Ectodermal cell (in vitro differentiated cells): Measurements from ENCODE around the gene PTPRR.

ENCODE experiments used
- H3K27ac ChIP-seq: 2 replicates; pipeline ENCODE4 v1.7.0; 2013; ENCODE audit warnings: mild to moderate bottlenecking, low read depth, low read length; ENCODE audit not compliant: insufficient read depth, poor library complexity, severe bottlenecking
- H3K27me3 ChIP-seq: 2 replicates; pipeline ENCODE4 v1.7.0; 2013; ENCODE audit warnings: mild to moderate bottlenecking, low read length; ENCODE audit not compliant: insufficient read depth, control insufficient read depth, poor library complexity, severe bottlenecking
- H3K36me3 ChIP-seq: one replicate; pipeline ENCODE4 v1.7.0; 2013; ENCODE audit warnings: low read length; ENCODE audit not compliant: control insufficient read depth, insufficient read depth
- H3K4me1 ChIP-seq: one replicate; pipeline ENCODE4 v1.7.0; 2013; ENCODE audit warnings: low read length; ENCODE audit not compliant: control insufficient read depth, insufficient read depth
- H3K4me3 ChIP-seq: 2 replicates; pipeline ENCODE4 v1.7.0; 2013; ENCODE audit warnings: low read depth, low read length, control low read depth; ENCODE audit not compliant: insufficient read depth
- H3K9me3 ChIP-seq: 2 replicates; pipeline ENCODE4 v1.7.0; 2013; ENCODE audit warnings: mild to moderate bottlenecking, low read length, moderate library complexity; ENCODE audit not compliant: control insufficient read depth
- WGBS, 2 experiments: methylation state at CpG; one replicate each; pipeline ENCODE4 v1.1.7; 2013; ENCODE audit warnings: missing lambda C conversion rate in 2 of 2; 5-methylcytosine and 5-hydroxymethylcytosine counted together

The PTPRR gene

DNA sequence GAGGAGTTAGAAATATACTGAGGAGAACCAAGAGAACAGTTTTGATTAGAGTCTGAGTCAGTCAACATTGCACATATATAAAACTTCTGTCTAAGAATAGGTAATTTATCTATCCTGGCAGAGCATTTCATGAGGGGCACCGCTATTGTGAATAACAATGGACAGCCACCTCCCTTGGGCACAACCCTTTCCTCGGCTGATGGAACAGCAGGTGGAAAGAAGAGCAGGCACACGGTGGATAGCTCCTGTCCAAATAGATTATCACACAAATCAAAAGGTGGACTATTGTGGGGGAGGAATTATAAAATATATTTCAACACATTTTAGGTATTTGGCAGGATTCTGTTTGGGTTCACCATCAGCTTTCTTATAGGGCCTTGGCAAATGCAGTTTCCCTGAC, 199.3 kb downstream of the PTPRR start:
- no peaks in the 10 kb centered on the region for H3K36me3 ChIP-seq
- no peaks in the 10 kb centered on the region for H3K27me3 ChIP-seq
- WGBS, 2 experiments = 68 to 75% methylated on average over 2 to 3 of the region's 3 CpGs
- no peak overlapping the region for H3K27ac ChIP-seq
- no peaks in the 10 kb centered on the region for H3K9me3 ChIP-seq
- no peak overlapping the region for H3K4me3 ChIP-seq
- H3K4me1 ChIP-seq = no peaks in the 10 kb centered on the region

DNA sequence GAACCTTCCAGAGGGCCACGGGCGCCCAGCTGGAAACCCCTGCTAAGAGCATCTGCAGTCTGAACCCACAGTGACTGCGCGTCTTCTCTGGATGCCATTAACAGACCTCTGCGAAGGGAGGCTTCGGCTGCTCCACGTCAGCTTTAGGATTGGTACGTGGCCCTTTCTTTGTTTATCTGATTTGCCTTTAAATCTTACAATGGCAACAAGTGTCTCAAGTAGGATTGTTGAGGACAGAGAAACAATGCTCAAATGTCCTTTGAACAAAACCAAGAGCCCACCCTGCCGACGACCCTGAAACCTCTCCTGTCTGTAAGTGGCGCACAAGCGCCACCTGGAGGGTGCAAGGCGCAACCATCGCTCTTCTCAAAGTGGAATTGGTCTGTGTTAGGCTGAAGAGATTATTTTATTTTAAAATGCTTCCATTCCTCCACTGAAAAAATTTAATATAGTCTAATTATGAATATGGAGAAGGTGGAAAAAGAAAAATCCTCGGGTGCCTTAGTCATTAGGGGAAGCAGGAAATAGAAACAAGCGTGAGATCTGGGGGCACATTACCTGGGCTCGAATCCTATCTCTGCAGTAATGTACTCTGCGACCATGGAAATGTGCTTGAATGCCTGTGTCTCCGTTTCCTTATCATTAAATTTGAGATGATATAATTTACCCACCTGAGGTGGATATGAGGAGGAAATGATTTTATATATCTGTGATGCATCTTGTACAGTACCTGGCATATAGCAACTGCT, 200.7 kb downstream of the PTPRR start:
- H3K27ac ChIP-seq = no peak overlapping the region
- H3K4me3 ChIP-seq = no peak overlapping the region
- 47 to 48% methylated on average over 19 of the region's 19 CpGs for WGBS, 2 experiments

DNA sequence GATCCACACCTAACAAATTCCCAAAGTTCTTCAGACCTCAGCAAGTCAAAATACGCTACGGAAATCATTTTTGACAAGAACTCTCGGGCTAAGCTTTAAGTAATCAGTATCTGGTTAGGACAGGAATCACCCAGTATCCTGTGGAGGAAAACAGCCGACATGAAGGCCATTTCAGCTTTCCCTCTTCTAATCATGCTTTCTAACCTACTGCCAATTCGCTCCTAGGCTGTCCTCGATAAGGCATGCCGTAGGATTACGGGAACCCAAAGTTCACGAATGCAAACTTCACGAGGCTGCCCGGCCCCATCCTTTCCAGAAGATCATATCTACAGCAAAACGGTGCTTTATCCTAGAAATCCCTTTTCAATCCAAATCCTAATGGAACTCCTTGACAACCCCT, 201.5 kb downstream of the PTPRR start:
- H3K4me1 ChIP-seq = no peaks in the 10 kb centered on the region
- no peaks in the 10 kb centered on the region for H3K9me3 ChIP-seq
- H3K4me3 ChIP-seq = no peak overlapping the region
- WGBS, 2 experiments = 93 to 94% methylated on average over 12 of the region's 12 CpGs
- H3K27me3 ChIP-seq = no peaks in the 10 kb centered on the region
- no peaks in the 10 kb centered on the region for H3K36me3 ChIP-seq
- H3K27ac ChIP-seq = no peak overlapping the region

More for the DNA sequence above, 200.7 kb downstream of the PTPRR start:
- no peaks in the 10 kb centered on the region for H3K27me3 ChIP-seq
- no peaks in the 10 kb centered on the region for H3K36me3 ChIP-seq
- no peaks in the 10 kb centered on the region for H3K4me1 ChIP-seq
- no peaks in the 10 kb centered on the region for H3K9me3 ChIP-seq

DNA sequence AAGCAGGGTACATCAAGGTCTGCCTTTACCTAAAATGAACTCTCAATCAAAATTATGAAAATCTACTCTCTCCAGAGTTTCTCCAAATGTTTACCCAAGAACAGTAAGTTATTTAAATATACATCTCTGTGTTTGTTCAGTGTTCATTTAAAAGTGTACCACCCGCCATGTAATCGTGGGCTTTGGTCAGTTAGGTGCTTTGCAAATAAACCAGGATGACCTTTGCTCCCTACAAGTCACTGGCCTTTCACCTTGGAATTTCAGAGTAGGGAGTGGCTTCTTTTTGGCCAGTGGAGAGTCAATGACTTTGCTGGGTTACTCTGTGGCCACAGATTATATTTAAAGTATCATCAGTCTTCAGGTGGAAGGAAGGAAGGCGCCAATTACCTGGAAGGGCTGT, 208.7 kb downstream of the PTPRR start:
- no peak overlapping the region for H3K27ac ChIP-seq
- H3K4me3 ChIP-seq = no peak overlapping the region
- 71 to 80% methylated on average over 3 of the region's 3 CpGs for WGBS, 2 experiments
- H3K9me3 ChIP-seq = no peaks in the 10 kb centered on the region
- H3K4me1 ChIP-seq = no peaks in the 10 kb centered on the region
- H3K36me3 ChIP-seq = no peaks in the 10 kb centered on the region
- H3K27me3 ChIP-seq = no peaks in the 10 kb centered on the region

DNA sequence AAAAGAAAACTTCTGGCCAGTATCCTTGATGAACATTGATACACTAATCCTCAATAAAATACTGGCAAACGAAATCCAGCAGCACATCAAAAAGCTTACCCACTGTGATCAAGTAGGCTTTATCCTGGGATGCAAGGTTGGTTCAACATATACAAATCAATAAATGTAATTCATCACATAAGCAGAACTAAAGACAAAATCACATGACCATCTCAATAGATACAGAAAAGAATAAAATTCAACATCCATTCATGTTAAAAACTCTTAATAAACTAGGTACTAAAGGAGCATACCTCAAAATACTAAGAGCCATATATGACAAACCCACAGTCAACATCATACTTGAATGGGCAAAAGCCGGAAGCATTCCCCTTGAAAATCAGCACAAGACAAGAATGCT, 211.5 kb downstream of the PTPRR start:
- Histone ChIP-seq H3K4me1 (no peaks in the 10 kb centered on the region), H3K9me3 (no peaks in the 10 kb centered on the region), H3K36me3 (no peaks in the 10 kb centered on the region), H3K4me3 (no peak overlapping the region), H3K27me3 (no peaks in the 10 kb centered on the region), H3K27ac (no peak overlapping the region)
- 81 to 86% methylated on average over 2 of the region's 2 CpGs for WGBS, 2 experiments

DNA sequence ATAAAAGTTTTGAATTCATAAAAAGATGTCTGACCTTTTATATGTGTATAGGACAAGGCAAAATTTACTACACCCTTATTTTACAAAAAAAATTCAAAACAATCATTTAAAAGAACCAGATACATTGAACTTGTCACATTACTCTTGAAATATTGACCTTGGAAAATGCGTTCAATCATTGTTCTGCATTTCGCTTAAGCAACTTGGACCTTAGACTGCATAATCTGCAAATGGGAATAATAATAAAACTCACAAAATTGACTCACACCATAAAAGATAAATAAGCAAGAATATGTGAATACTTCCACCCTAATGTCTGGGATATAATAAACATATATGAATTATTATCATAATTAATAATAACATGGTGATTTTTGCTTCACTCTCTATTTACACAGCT, 213.9 kb downstream of the PTPRR start:
- Histone ChIP-seq H3K27me3 (no peaks in the 10 kb centered on the region), H3K4me1 (no peaks in the 10 kb centered on the region), H3K9me3 (no peaks in the 10 kb centered on the region)

DNA sequence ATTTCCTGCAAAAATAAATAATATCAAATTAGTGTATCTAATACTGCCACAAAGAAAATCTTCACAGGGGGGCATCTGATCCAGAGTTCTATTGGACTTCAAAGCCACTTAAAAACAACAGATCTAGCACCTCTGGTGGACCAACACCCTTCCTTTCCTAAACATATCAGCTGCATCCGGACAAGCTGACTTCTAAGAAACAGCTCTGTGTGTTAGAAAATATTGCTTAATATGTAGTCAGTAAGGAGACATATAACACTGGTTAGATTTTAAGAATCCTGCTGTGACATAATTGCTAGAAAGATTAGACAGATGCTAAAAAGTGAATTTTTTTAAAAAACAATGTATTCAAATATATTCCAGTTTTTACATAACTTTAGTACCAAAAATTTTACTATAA, 222.2 kb downstream of the PTPRR start:
- Histone ChIP-seq H3K4me3 (no peak overlapping the region), H3K4me1 (no peaks in the 10 kb centered on the region), H3K36me3 (no peaks in the 10 kb centered on the region), H3K9me3 (no peaks in the 10 kb centered on the region), H3K27ac (no peak overlapping the region), H3K27me3 (no peaks in the 10 kb centered on the region)
- WGBS, 2 experiments = 91 to 100% methylated on average over 1 of the region's 1 CpG

More for the DNA sequence above, 213.9 kb downstream of the PTPRR start:
- Histone ChIP-seq H3K36me3 (no peaks in the 10 kb centered on the region), H3K27ac (no peak overlapping the region), H3K4me3 (no peak overlapping the region)
- WGBS, 2 experiments = 91 to 100% methylated on average over 2 of the region's 2 CpGs

DNA sequence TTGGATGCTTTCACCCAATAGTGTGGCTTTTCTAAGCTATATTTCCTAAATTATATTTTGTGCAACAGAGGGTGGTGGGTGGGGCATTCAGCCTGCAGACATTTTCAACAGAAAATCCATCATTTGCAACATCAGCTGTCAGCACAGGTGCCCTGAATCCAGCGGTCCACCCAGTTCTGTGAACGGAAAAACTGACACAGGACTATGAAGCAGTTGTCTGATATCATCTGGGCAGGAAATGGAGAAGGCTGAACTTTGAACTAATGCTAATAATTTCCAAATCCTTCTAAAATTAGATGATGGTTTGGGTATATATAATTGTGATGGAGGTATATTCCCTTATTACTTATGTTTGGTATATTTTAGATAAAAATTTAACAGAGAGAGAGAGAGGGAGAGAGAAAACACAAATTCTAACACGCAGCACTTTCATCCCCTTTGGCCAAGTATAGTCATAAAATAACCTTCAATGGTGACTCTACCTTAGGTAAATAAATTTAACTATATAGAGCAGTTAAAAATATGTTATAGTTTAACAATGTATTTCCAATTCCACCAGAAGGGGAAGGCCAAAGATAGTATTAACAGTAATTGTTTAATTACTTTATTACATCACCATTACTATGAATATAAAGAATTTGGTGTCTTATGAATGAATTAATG, 225.0 kb downstream of the PTPRR start:
- Histone ChIP-seq H3K4me3 (no peak overlapping the region), H3K27me3 (no peaks in the 10 kb centered on the region), H3K36me3 (no peaks in the 10 kb centered on the region), H3K27ac (no peak overlapping the region), H3K4me1 (no peaks in the 10 kb centered on the region), H3K9me3 (no peaks in the 10 kb centered on the region)
- 95% methylated on average over 2 of the region's 3 CpGs for WGBS, 2 experiments

DNA sequence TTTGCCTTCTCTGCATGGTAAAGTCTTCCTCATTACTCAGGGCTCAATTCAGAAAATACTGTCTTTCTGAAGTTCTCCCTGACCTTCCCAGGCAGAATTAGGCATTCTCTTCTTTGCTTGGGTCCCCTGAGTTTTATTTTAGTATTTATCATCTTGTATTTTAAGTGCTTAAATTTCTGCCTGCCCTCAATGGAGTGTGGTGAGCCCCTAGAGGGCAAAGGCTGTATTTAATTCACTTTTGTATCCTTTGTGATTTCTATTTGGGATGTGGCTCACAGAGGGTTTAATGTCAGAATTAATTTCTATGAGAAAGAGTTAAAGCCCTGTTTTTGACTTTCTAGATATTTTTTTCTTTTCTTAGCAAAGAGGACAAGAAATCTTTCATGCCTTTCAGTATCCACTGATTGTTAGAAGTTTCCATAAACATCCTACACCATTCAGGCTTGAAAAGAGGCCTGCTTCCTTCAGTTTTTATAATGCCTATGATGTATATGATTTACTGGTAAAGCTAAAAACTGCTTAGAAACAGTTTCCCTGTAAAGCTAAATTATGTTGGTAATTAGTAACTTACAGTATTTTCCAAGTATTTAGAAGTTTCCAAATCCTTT, 227.8 kb downstream of the PTPRR start:
- no peak overlapping the region for H3K4me3 ChIP-seq
- H3K27me3 ChIP-seq = no peaks in the 10 kb centered on the region
- H3K9me3 ChIP-seq = no peaks in the 10 kb centered on the region
- H3K4me1 ChIP-seq = no peaks in the 10 kb centered on the region
- H3K27ac ChIP-seq = no peak overlapping the region
- no peaks in the 10 kb centered on the region for H3K36me3 ChIP-seq

DNA sequence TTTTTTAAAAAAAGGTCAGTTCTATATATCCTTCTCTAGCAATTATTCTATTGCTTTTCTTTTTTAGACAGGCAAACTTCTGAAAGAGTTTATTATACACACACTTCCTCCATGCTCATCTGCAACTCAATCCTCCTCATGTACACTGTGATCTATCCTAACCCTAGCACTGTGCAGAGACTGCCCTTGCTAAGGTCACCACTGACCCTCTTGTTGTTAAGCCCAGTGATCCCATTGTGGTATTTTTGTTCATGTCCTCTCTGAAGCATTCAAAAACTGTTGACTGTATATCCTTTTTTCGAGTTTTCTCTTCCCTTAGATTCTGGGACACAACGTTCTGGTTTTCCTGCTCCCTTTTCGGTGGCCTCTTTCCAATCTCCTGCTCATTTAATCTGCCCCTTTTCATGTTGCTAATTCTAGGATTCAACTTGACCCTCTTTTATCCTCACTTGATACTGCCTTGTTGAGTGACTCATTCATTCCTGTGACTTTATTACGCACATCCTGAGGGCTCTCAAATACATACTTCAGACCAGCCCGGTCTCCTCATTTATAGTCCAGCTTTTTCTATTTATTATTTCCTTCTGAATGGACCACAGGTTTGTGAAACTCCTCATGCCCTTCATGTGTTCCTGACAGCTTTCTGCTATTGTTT, 229.4 kb downstream of the PTPRR start:
- no peak overlapping the region for H3K4me3 ChIP-seq
- H3K4me1 ChIP-seq = no peaks in the 10 kb centered on the region
- no peak overlapping the region for H3K27ac ChIP-seq
- WGBS, 2 experiments = 91 to 93% methylated on average over 5 of the region's 5 CpGs
- H3K9me3 ChIP-seq = no peaks in the 10 kb centered on the region
- H3K27me3 ChIP-seq = no peaks in the 10 kb centered on the region
- H3K36me3 ChIP-seq = no peaks in the 10 kb centered on the region
